Activated CD8-positive, alpha-beta memory T cell treated with anti-CD3 and anti-CD28 coated beads for 48 hours (primary cell): ENCODE measurements around the gene PDE4B.

Experiments used
- DNase-seq, 3 experiments: peaks; one replicate each; pipeline ENCODE4 v3.0.0-alpha.2; 2020; ENCODE audit warnings: low read depth in 2 of 3, low spot score in 2 of 3

The PDE4B gene

DNA sequence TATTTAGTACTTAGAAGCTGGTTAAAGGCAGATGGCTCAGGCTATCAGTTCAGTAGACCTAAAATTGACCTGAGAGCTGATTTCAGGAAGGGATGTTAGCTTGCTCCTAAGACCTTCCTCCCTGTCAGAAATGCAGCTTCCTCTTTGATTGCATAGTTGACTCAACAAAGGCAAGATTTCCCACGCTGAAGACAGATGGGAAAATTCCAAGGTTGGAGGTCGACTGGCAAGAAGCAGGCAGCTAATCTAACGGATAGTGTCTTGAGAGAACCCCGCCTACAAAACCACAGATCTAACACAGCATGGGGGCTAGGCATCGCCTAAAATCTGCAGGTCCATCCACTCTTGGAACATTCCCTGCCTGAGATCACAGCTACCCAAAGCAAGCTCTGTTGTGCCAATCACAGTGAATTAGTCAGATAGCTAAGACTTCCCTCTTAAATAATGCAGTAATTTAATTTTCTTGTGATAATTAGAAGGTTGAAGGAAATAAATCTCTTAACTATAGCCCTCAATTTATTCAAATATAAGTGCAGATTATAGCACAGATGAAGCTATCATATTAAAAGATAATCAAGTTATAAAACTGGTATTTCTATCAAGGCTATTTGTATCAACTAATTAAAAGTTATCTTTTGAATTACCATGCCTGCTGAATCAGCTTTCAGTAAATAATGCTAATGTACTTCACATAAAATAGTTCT is 383.5 kb downstream of the PDE4B start:
- no peak for DNase-seq

DNA sequence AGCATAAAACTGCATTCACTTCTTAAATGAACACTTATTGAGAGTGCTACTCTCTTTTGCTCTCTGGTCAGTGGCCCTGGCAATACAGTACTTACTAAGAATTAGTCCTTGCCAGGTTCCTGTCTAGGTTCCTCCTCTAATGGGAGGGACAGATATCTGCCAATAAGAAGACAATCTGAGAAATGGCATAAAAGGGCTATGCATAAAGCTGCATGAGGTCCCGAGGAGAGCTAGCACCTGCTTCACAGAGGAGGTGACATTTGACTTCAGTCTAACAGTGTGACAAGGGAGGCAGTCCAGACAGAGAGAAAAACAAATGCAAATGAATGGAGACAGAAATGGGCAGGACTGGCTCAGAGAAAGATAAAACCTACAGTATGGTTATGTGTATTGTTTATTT is 384.1 kb downstream of the PDE4B start:
- no peak for DNase-seq

GRCh38 chr1:66177510-66177909 is 384.8 kb downstream of the PDE4B start:
- DNase-seq = no peak

DNA sequence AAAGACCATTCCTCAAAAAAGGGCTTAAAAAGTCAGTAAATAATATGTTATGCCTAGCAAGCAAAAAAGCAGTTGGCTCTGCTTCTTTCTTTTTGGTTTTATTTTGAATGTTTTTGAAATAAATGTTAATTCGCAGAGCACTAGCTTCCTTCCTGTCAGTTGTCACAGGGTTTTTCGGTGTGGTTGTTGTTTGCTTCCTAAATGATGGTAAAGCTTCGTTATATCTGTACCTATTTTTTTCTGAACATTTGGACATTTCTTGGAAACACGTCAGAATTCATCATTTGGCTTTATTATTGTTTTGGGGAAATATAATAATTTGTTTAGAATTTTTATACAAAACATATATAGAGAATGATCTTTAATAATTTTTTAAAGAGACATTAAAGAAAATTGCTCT is 389.3 kb downstream of the PDE4B start:
- DNase-seq = no peak

- no peak for DNase-seq
Observed at GRCh38 chr1:66182551-66183178, 390.0 kb downstream of the PDE4B start.

GRCh38 chr1:66183400-66183799 is 390.7 kb downstream of the PDE4B start:
- no peak for DNase-seq

DNA sequence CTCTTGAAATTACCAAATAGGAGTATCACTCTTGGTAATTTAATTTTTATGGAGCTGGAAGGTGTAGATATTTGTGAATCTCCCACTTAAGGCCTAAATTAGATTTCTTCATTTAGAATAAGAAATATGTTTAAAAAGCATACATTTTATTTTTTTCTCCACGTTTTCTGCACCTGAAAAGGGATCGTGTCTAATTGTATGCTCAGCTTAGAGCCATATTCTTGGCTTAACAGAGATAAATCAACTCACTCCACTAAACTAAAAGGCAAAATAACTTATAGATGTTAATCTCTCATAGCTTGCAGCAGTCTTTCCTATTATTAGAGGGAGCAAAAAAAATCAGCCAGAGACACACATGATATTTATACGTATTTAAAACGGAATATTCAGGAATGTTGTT is 404.4 kb downstream of the PDE4B start:
- no peak for DNase-seq

DNA sequence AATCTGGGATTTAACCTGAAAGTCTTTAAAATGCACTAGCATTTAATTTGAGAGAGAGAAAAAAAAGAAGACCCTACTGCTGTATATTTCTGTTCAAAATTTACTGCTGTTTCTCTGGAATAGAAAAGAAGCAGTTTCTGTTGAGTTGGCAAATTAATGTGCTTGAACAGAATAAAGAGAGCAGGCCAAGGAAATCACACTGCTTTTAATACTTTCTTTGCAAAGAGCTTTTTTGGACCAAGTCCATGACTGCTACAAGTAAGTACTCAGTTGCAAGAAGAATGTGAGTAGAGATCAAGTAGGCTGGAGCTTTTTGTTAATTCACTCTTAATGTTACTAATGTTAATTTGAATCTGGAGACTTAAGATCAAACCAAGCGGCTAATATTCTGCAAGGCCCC is 405.1 kb downstream of the PDE4B start:
- DNase-seq = no peak

GRCh38 chr1:66206563-66207144 is 414.0 kb downstream of the PDE4B start:
- DNase-seq = no peak

DNA sequence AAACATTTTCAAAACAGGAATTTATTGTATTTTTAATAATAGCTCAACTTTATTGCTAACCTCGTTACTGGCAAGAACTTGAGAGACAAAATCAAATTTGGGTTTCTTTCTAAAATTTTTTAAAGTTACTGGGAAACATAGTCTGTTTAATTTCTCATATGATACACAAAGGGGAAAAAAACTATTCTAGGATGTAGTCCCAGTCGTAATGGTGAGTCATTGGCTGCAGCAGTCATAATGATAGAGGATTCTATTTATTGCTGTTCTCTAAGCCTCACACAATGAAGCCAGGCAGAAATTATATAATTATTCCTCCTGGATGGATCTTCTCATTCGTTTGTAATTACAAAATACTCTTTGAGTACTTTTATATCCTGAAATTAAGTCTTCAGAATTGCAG is 414.8 kb downstream of the PDE4B start:
- no peak for DNase-seq

- DNase-seq = no peak
Observed at GRCh38 chr1:66208632-66209031, 415.9 kb downstream of the PDE4B start.

GRCh38 chr1:66210635-66211244 is 418.0 kb downstream of the PDE4B start:
- DNase-seq = no peak

GRCh38 chr1:66211521-66211920 is 418.8 kb downstream of the PDE4B start:
- DNase-seq = no peak

GRCh38 chr1:66213491-66213890 is 420.8 kb downstream of the PDE4B start:
- DNase-seq = no peak

GRCh38 chr1:66214901-66215300 is 422.2 kb downstream of the PDE4B start:
- no peak for DNase-seq

GRCh38 chr1:66217021-66217420 is 424.3 kb downstream of the PDE4B start:
- no peak for DNase-seq

DNA sequence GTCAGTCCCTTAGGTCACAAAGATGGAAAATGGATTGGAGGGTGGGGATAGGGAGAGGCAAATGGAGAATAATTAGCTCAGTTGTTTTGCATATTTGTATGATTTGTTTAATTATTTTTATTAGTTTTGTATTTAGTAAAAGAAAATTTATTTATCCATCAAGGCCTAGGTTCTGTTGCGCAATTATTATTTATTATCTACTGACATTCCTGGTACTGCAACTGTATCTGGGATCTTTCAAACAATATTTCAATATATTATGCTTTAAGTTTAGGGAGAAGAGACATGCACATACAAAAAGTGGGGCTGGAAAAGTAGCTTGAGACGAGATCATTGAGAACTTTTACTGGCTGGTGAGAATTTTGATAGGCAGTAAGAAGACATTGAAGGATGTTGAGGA is 424.9 kb downstream of the PDE4B start:
- no peak for DNase-seq

DNA sequence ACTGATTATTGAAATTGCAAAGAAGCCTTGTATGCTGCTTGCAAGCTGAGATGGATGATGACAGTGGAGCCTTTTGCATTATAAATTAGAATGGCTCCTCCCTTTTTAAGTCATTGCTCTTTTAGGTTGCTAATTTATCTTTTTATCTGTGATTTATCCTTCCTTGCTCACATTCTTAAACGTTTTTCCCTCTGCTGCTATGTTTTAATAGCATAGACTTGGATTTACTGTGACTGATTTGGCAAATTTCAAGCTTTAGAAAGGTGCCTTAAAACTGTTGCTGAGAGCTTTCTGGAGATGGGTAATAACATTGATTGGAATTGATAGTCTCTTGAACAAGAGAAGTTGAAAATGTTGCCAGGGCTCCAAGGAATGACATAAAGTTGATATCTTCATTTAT is 427.8 kb downstream of the PDE4B start:
- DNase-seq = no peak

GRCh38 chr1:66223681-66224080 is 431.0 kb downstream of the PDE4B start:
- no peak for DNase-seq

DNA sequence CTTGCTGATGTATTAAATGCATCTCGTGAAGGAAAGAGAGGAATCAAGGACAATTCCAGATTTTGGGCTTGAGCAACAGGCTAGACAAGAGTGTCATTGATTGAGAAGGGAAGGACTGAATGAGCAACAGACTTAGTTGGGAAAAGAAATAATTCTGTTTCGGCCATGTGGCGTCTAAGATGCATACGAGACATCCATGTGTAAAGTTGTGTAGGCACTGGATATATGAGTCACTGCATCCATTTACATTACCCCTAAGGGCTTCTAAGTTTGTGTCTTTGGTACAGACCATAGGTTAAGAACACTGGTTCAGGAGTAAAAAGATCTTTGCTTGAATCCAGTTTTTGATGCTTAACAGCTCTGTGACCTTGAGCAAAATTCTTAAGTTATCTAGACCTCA is 434.3 kb downstream of the PDE4B start:
- no peak for DNase-seq

GRCh38 chr1:66227966-66228365 is 435.3 kb downstream of the PDE4B start:
- DNase-seq = no peak

GRCh38 chr1:66231217-66231616 is 438.5 kb downstream of the PDE4B start:
- no peak for DNase-seq
